GM18502 (cell line): ENCODE data around the gene C1orf52.

Experiments
- ATAC-seq: cut with Tn5 transposase; IDR thresholded peaks from one replicate; pipeline ENCODE4 v1.9.1; 2021; ENCODE audit warnings: mild to moderate bottlenecking; ENCODE audit not compliant: unreplicated experiment, poor library complexity

C1orf52 gene

GRCh38 chr1:85240643-85241042, 18.8 kb downstream of the C1orf52 start:
- ATAC-seq: no peak

GRCh38 chr1:85240174-85240601, 19.3 kb downstream of the C1orf52 start:
- peak; percentile 55 for ATAC-seq

- no peak for ATAC-seq
Measured at GRCh38 chr1:85237613-85238012, 21.8 kb downstream of the C1orf52 start.

- no peak for ATAC-seq
Measured at GRCh38 chr1:85230305-85230977, 29.0 kb downstream of the C1orf52 start.

- ATAC-seq: no peak
Measured at GRCh38 chr1:85229574-85230097, 29.8 kb downstream of the C1orf52 start.

- no peak for ATAC-seq
Measured at GRCh38 chr1:85228972-85229371, 30.5 kb downstream of the C1orf52 start.

- ATAC-seq: no peak
Measured at GRCh38 chr1:85225624-85226380, 33.7 kb downstream of the C1orf52 start.

- no peak for ATAC-seq
Measured at GRCh38 chr1:85224734-85225623, 34.5 kb downstream of the C1orf52 start.

- ATAC-seq: no peak
Measured at GRCh38 chr1:85224295-85224694, 35.2 kb downstream of the C1orf52 start.

- no peak for ATAC-seq
Measured at GRCh38 chr1:85223334-85223733, 36.1 kb downstream of the C1orf52 start.

GRCh38 chr1:85220756-85221201, 38.7 kb downstream of the C1orf52 start:
- no peak for ATAC-seq

- ATAC-seq: no peak
Measured at GRCh38 chr1:85219853-85220610, 39.4 kb downstream of the C1orf52 start.

- no peak for ATAC-seq
Measured at GRCh38 chr1:85216697-85217096, 42.8 kb downstream of the C1orf52 start.

- ATAC-seq: no peak
Measured at GRCh38 chr1:85214654-85215053, 44.8 kb downstream of the C1orf52 start.

GRCh38 chr1:85208488-85208887, 51.0 kb downstream of the C1orf52 start:
- ATAC-seq: no peak

GRCh38 chr1:85203573-85204171, 55.8 kb downstream of the C1orf52 start:
- no peak for ATAC-seq

- no peak for ATAC-seq
Measured at GRCh38 chr1:85202864-85203255, 56.6 kb downstream of the C1orf52 start.

GRCh38 chr1:85202092-85202863, 57.2 kb downstream of the C1orf52 start:
- ATAC-seq: no peak
